KMS-11 (cell line): ENCODE results near the gene RPP38.
A peak's percentile ranks its signal among the peaks of the same experiment; 100 is the strongest.

ENCODE experiments used
- H2AFZ ChIP-seq: fragments of 200-600 bp; sonication (generic); 2 replicates; pipeline ENCODE4 v1.6.1; 2016; ENCODE audit warnings: antibody characterized with exemption, mixed run types, low read depth
- H3K27ac ChIP-seq: fragments of 200-600 bp; sonication (generic); 2 replicates; pipeline ENCODE4 v1.6.1; 2016; ENCODE audit warnings: mild to moderate bottlenecking, mixed run types
- H3K27me3 ChIP-seq: fragments of 200-600 bp; sonication (generic); 2 replicates; pipeline ENCODE4 v1.6.1; 2017; ENCODE audit warnings: mild to moderate bottlenecking, low read depth, mixed run types, moderate library complexity; ENCODE audit not compliant: insufficient read depth
- H3K36me3 ChIP-seq: fragments of 200-600 bp; sonication (generic); 2 replicates; pipeline ENCODE4 v1.6.1; 2017; ENCODE audit warnings: mild to moderate bottlenecking, mixed run types; ENCODE audit not compliant: insufficient read depth
- H3K4me1 ChIP-seq: fragments of 200-600 bp; sonication (generic); 2 replicates; pipeline ENCODE4 v1.6.1; 2016; ENCODE audit warnings: mild to moderate bottlenecking, low read depth, mixed run types; ENCODE audit not compliant: poor library complexity, severe bottlenecking
- H3K4me2 ChIP-seq: fragments of 200-600 bp; sonication (generic); 2 replicates; pipeline ENCODE4 v1.7.0; 2016; ENCODE audit warnings: mild to moderate bottlenecking, mixed run types
- H3K4me3 ChIP-seq: fragments of 200-600 bp; sonication (generic); IDR thresholded peaks from 2 replicates; pipeline ENCODE4 v1.6.1; 2017; ENCODE audit warnings: low read depth, low read length, mixed read lengths; ENCODE audit not compliant: insufficient read depth
- H3K79me2 ChIP-seq: fragments of 200-600 bp; sonication (generic); 2 replicates; pipeline ENCODE4 v1.6.1; 2016; ENCODE audit warnings: low read depth, mixed run types; ENCODE audit not compliant: insufficient read depth
- H3K9ac ChIP-seq: fragments of 200-600 bp; sonication (generic); 2 replicates; pipeline ENCODE4 v1.6.1; 2016; ENCODE audit warnings: mild to moderate bottlenecking, mixed run types
- H4K20me1 ChIP-seq: fragments of 200-600 bp; sonication (generic); 2 replicates; pipeline ENCODE4 v1.6.1; 2016; ENCODE audit warnings: mild to moderate bottlenecking, mixed run types; ENCODE audit not compliant: insufficient read depth
- CTCF ChIP-seq: fragments of 200-600 bp; sonication (generic); conservative IDR thresholded peaks from 2 replicates; pipeline ENCODE4 v1.6.1; 2017; ENCODE audit warnings: low read depth, mild to moderate bottlenecking, antibody characterized with exemption, low read length, moderate library complexity, mixed read lengths

Gene RPP38

GRCh38 chr10:15112657-15113056 is 15.5 kb downstream of the RPP38 start:
- Histone ChIP-seq H3K79me2 (no peaks in the 10 kb centered on the region), H3K27me3 (no peaks in the 10 kb centered on the region), H4K20me1 (no peaks in the 10 kb centered on the region), H2AFZ (no peak overlapping the region), H3K36me3 (no peaks in the 10 kb centered on the region), H3K4me3 (no peak overlapping the region), H3K4me1 (peaks cover 3% of the 10 kb centered on the region), H3K4me2 (no peak overlapping the region), H3K27ac (no peak overlapping the region), H3K9ac (no peak overlapping the region)
- TF ChIP-seq CTCF: no peak

- H4K20me1 ChIP-seq: no peaks in the 10 kb centered on the region
- no peaks in the 10 kb centered on the region for H3K79me2 ChIP-seq
- H3K4me2 ChIP-seq: no peak overlapping the region
- H3K9ac ChIP-seq: no peak overlapping the region
- no peak overlapping the region for H3K4me3 ChIP-seq
- peaks cover 14% of the 10 kb centered on the region for H3K4me1 ChIP-seq
- H3K36me3 ChIP-seq: no peaks in the 10 kb centered on the region
- no peaks in the 10 kb centered on the region for H3K27me3 ChIP-seq
- no peak overlapping the region for H2AFZ ChIP-seq
- H3K27ac ChIP-seq: no peak overlapping the region
- TF ChIP-seq CTCF: no peak
Observed at GRCh38 chr10:15113766-15114165, 16.6 kb downstream of the RPP38 start.

GRCh38 chr10:15116225-15116624 is 19.1 kb downstream of the RPP38 start:
- Histone ChIP-seq H3K4me2 (no peak overlapping the region), H3K27me3 (no peaks in the 10 kb centered on the region), H2AFZ (no peak overlapping the region), H3K36me3 (no peaks in the 10 kb centered on the region), H4K20me1 (no peaks in the 10 kb centered on the region), H3K4me3 (no peak overlapping the region), H3K9ac (no peak overlapping the region), H3K4me1 (peaks cover 29% of the 10 kb centered on the region), H3K27ac (no peak overlapping the region), H3K79me2 (no peaks in the 10 kb centered on the region)
- TF ChIP-seq CTCF: no peak

- no peak overlapping the region for H3K4me3 ChIP-seq
- no peaks in the 10 kb centered on the region for H3K79me2 ChIP-seq
- H4K20me1 ChIP-seq: no peaks in the 10 kb centered on the region
- TF ChIP-seq CTCF: no peak
- H2AFZ ChIP-seq: no peak overlapping the region
- no peaks in the 10 kb centered on the region for H3K36me3 ChIP-seq
- peaks cover 52% of the 10 kb centered on the region for H3K4me1 ChIP-seq
- no peak overlapping the region for H3K9ac ChIP-seq
- peak overlapping the region; percentile 41; the same call in 1 of the 2 replicates for H3K27ac ChIP-seq
- H3K27me3 ChIP-seq: no peaks in the 10 kb centered on the region
- peak overlapping the region; percentile 4; the same call in 1 of the 2 replicates for H3K4me2 ChIP-seq
Observed at GRCh38 chr10:15118615-15119014, 21.5 kb downstream of the RPP38 start.
